Smooth muscle cell (in vitro differentiated cells): ENCODE measurements around the gene SELENON. TPM values are rescaled to one million over a fixed set of nuclear protein-coding genes. Genes with fewer than 3 reads are reported as not detected.

Experiments
- DNase-seq: peaks from one replicate; lab custom pipeline; 2025; ENCODE audit not compliant: unreplicated experiment; lab: John Stamatoyannopoulos, UW
- H2AFZ ChIP-seq: fragments of 200-600 bp; sonication (generic); 2 replicates; pipeline ENCODE4 v1.6.0; 2016; ENCODE audit warnings: antibody characterized with exemption, low read depth, mild to moderate bottlenecking
- H3F3A ChIP-seq: fragments of 200-600 bp; sonication (generic); 2 replicates; pipeline ENCODE4 v1.6.0; 2017; ENCODE audit warnings: antibody characterized with exemption, low read depth
- H3K27ac ChIP-seq: fragments of 200-600 bp; sonication (generic); 2 replicates; pipeline ENCODE4 v1.5.1; 2016; ENCODE audit warnings: low read depth, mild to moderate bottlenecking
- H3K27me3 ChIP-seq: fragments of 200-600 bp; sonication (generic); 2 replicates; pipeline ENCODE4 v1.6.1; 2016; ENCODE audit warnings: low read depth, mild to moderate bottlenecking
- H3K36me3 ChIP-seq: fragments of 200-600 bp; sonication (generic); 2 replicates; pipeline ENCODE4 v1.5.1; 2016; ENCODE audit warnings: low read depth
- H3K4me1 ChIP-seq: fragments of 200-600 bp; sonication (generic); 2 replicates; pipeline ENCODE4 v1.5.1; 2016; ENCODE audit warnings: low read depth
- H3K4me2 ChIP-seq: fragments of 200-600 bp; sonication (generic); 2 replicates; pipeline ENCODE4 v1.6.0; 2016; ENCODE audit warnings: mild to moderate bottlenecking
- H3K4me3 ChIP-seq: fragments of 200-600 bp; sonication (generic); 2 replicates; pipeline ENCODE4 v1.5.1; 2016; ENCODE audit warnings: mild to moderate bottlenecking
- H3K79me2 ChIP-seq: fragments of 200-600 bp; sonication (generic); 2 replicates; pipeline ENCODE4 v1.6.0; 2016; ENCODE audit warnings: low read depth, mild to moderate bottlenecking
- H3K9ac ChIP-seq: fragments of 200-600 bp; sonication (generic); 2 replicates; pipeline ENCODE4 v1.6.0; 2016; ENCODE audit warnings: low read depth
- H3K9me3 ChIP-seq: fragments of 200-600 bp; sonication (generic); replicated peaks from 2 replicates; pipeline ENCODE4 v1.5.1; 2016; ENCODE audit warnings: low read depth
- H4K20me1 ChIP-seq: fragments of 200-600 bp; sonication (generic); 2 replicates; pipeline ENCODE4 v1.6.0; 2016; ENCODE audit warnings: low read depth
- WGBS: methylation state at CpG from one replicate; pipeline ENCODE4 v1.1.7; 2016; ENCODE audit warnings: low lambda C conversion rate; 5-methylcytosine and 5-hydroxymethylcytosine counted together
- polyA plus RNA-seq: library from polyadenylated mRNA; unstranded; fragments of >200 nt; fragmentation: Nextera tagmentation; extraction: Ambion mirVana; gene quantifications from 2 replicates; pipeline ENCODE4 v1.2.1, GENCODE V29; 2016
- total RNA-seq: library from RNA; depleted of rRNA; stranded (reverse); fragments of >200 nt; gene quantifications from 2 replicates; pipeline ENCODE4 v1.2.3, GENCODE V29; 2014
- TF ChIP-seq, protein P1 (sequence below): fragments of 200-600 bp; sonication (generic); IDR thresholded peaks from 2 replicates; pipeline ENCODE4 v1.5.1; 2017; ENCODE audit warnings: borderline replicate concordance, mild to moderate bottlenecking, antibody characterized with exemption; ENCODE audit not compliant: insufficient read depth, poor library complexity, severe bottlenecking

Gene SELENON
- total and polyA plus RNA-seq, 2 experiments from 2014 or later = 32.6 to 62.9 TPM

DNA sequence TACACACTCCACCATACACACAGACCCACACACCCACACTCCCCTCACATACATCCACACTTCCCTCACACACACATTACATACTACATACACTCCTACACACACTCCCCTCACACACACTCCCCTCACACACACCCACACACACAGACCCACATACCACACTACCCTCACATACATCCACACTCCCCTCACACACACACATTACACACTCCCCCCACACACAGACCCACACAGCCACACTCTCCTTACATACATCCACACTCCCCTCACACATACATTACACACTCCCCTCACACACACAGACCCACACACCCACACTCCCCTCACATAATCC, 32.6 kb upstream of the SELENON start:
- no peak for DNase-seq

GRCh38 chr1:25768999-25769398, 31.0 kb upstream of the SELENON start:
- peaks cover 6% of the 10 kb centered on the region for H3F3A ChIP-seq
- H3K4me2 ChIP-seq = no peak overlapping the region
- DNase-seq = no peak
- no peak overlapping the region for H3K4me3 ChIP-seq
- peaks cover 28% of the 10 kb centered on the region for H3K4me1 ChIP-seq
- H3K9me3 ChIP-seq = no peaks in the 10 kb centered on the region
- no peak overlapping the region for H2AFZ ChIP-seq
- H3K79me2 ChIP-seq = no peaks in the 10 kb centered on the region
- 100% methylated on average over 2 of the region's 2 CpGs for WGBS
- TF ChIP-seq, protein P1, sequence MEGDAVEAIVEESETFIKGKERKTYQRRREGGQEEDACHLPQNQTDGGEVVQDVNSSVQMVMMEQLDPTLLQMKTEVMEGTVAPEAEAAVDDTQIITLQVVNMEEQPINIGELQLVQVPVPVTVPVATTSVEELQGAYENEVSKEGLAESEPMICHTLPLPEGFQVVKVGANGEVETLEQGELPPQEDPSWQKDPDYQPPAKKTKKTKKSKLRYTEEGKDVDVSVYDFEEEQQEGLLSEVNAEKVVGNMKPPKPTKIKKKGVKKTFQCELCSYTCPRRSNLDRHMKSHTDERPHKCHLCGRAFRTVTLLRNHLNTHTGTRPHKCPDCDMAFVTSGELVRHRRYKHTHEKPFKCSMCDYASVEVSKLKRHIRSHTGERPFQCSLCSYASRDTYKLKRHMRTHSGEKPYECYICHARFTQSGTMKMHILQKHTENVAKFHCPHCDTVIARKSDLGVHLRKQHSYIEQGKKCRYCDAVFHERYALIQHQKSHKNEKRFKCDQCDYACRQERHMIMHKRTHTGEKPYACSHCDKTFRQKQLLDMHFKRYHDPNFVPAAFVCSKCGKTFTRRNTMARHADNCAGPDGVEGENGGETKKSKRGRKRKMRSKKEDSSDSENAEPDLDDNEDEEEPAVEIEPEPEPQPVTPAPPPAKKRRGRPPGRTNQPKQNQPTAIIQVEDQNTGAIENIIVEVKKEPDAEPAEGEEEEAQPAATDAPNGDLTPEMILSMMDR = no peak
- H3K36me3 ChIP-seq = no peaks in the 10 kb centered on the region
- no peaks in the 10 kb centered on the region for H3K27me3 ChIP-seq
- no peak overlapping the region for H3K27ac ChIP-seq
- no peak overlapping the region for H3K9ac ChIP-seq
- H4K20me1 ChIP-seq = no peaks in the 10 kb centered on the region

More for the DNA sequence above, 32.6 kb upstream of the SELENON start:
- Histone ChIP-seq H3F3A (peaks cover 5% of the 10 kb centered on the region), H3K27ac (no peak overlapping the region), H3K9ac (no peak overlapping the region), H3K4me1 (peaks cover 28% of the 10 kb centered on the region), H3K4me2 (no peak overlapping the region), H3K36me3 (no peaks in the 10 kb centered on the region), H3K79me2 (no peaks in the 10 kb centered on the region), H3K9me3 (no peaks in the 10 kb centered on the region), H3K27me3 (no peaks in the 10 kb centered on the region), H4K20me1 (no peaks in the 10 kb centered on the region), H2AFZ (no peak overlapping the region), H3K4me3 (no peak overlapping the region)
- TF ChIP-seq, protein P1 = no peak

GRCh38 chr1:25769625-25770383, 30.2 kb upstream of the SELENON start:
- Histone ChIP-seq H3K27me3 (no peaks in the 10 kb centered on the region), H2AFZ (no peak overlapping the region), H3K4me1 (peaks cover 28% of the 10 kb centered on the region), H3K79me2 (no peaks in the 10 kb centered on the region), H3K27ac (no peak overlapping the region), H4K20me1 (no peaks in the 10 kb centered on the region), H3K9ac (no peak overlapping the region), H3K9me3 (no peaks in the 10 kb centered on the region), H3K4me2 (no peak overlapping the region), H3K4me3 (no peak overlapping the region), H3K36me3 (no peaks in the 10 kb centered on the region), H3F3A (peaks cover 10% of the 10 kb centered on the region)
- TF ChIP-seq, protein P1 = no peak
- WGBS = 95% methylated on average over 23 of the region's 27 CpGs
- DNase-seq = no peak

DNA sequence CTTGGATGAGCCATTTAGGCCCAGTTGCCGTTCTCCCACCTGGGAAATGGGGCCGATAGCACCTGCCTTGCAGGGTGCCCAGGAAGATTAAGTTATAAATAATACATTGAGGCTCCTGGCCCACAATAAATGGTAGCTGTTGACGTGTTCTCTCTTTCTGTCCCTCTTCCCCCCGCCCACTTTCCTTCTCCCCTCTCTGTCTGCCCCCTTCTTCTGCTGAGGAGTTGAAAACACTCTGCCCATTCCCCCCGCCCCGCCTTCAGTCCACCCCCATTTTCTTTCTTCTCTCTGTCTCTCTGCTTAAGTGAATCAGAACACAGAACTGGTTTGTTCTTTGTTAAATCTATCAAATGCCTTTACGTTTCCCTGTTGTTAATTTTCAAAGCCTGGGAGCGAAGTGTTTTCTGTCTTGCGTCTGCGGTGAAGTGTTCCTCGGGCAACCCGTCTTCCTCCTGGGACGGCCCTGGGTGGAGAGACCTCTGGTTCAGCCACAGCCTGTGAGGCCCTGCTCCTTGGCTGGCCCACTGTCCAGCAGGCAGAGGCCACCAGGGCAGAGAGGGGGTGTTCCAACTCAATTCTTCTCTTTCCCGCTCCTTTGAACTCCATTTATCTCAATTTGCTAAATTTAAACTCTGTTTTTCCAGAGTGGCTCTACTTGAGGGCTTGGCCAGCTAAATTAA, 29.3 kb upstream of the SELENON start:
- Histone ChIP-seq H3K36me3 (no peaks in the 10 kb centered on the region), H3K27ac (no peak overlapping the region)

More for the DNA sequence above, 29.3 kb upstream of the SELENON start:
- Histone ChIP-seq H2AFZ (no peak overlapping the region), H3K9ac (no peak overlapping the region), H3K4me1 (peaks cover 25% of the 10 kb centered on the region), H3K9me3 (no peaks in the 10 kb centered on the region), H3F3A (peaks cover 10% of the 10 kb centered on the region), H4K20me1 (no peaks in the 10 kb centered on the region), H3K4me3 (no peak overlapping the region), H3K4me2 (peak overlapping the region; percentile 42), H3K79me2 (no peaks in the 10 kb centered on the region), H3K27me3 (no peaks in the 10 kb centered on the region)
- no peak for DNase-seq
- whole genome bisulfite sequencing = 52% methylated on average over 12 of the region's 14 CpGs
- TF ChIP-seq, protein P1 = no peak
